Hippocampal formation (tissue), 2 donors: ENCODE results near the gene FLII.

Source experiments
- DNase-seq, 2 donors: peaks; one replicate each; lab custom pipeline; 2025; lab: John Stamatoyannopoulos, UW

The FLII gene

DNA sequence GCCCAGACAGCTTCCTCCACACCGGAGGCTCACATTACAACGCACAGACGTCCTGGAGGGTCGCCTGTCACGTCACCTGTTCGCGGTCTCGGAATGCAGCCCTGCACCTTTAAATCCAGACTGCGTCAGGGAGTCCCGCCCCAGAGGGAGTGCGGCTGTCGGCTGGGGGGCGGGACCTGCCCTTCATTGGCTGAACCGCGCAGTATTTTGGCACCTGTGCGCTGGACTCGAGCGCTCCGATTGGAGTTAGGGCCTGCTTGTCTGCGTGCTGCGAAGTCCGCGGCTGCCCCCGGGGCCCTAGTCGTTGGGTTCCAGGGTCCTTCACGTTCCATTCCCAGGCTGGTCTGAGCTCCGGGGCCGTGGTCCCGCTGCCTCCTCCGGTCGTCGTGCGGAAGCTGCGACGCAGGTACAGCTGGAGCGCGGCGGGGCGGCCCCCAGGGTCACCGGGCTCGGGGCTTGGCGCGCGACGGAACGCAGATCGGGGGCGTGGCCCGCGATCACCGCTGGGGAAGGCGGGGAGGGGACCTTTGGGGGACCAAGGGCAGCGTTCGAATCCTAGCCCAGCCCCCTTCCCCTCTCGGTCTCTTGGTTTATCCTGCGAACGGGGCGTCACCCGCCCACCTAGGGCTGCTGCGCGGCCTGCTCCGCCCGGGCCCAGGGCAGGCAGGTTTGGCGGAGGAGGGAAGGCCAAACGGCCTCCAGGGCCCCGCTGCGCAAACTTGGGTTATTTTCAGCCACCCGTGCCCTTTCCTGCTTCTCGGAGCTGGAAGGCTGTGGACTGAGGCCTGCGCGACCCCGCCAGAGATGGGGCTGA, 2.0 kb upstream of the FLII start, which contains the start of gene MIEF2:
TSS of gene MIEF2 (plus strand) at position 331 of the 814 bp plus-strand sequence. CDS start 2,059 bp downstream, outside the sequence.
- peak; percentile 93 to 94 for DNase-seq

DNA sequence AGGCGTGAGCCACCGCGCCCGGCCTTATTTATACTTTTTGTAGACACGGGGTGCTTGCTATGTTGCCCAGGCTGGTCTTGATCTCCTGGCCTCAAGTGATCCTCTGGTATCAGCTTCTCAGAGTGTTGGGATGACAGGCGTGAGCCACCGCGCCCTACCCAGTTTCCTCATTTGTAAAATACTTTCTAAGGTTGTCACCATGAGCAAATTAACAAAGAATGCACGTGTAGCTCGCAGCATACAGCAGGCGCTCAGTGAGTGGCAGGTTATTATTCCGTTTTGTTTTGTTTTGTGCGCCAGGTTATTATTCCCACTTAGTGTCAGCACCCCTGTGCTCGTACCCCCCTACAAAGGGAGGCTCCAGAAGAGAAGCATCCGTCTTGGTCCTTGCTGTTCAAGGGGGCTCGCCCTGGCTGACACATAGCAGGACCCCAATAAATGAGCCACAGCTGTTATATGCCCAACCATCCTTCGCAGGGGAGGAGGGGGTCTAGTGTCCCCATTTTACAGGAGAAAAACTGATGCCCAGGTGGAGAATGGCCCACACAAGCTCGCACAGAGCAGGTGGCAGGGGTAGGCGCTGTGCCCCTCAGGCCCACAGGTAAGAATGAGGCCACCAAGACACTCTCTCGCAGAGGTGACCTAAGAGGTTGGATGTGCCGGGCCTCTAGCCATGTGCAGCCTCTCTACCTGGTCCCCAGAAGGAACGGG, 1.2 kb upstream of the FLII start:
- no peak for DNase-seq

DNA sequence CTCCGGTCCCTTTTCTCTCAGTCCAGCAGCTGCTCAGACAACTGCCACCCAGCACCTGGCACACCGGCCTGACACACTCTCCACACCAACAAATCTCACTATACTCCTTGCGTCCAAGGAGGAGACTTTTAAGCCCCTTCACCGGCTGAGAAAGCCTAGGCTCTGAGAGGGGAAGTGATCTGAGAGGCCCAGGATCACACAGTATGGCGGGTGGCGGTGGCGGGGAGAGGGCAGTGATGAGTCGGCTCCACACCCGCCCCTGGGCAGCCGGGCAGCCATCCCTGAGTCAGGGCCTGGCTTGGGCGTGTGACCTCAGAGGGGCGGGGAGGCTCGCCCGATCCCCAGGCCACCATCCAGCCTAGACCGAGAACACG, 569 bp downstream of the FLII start:
- peak; percentile 40 to 51 for DNase-seq

DNA sequence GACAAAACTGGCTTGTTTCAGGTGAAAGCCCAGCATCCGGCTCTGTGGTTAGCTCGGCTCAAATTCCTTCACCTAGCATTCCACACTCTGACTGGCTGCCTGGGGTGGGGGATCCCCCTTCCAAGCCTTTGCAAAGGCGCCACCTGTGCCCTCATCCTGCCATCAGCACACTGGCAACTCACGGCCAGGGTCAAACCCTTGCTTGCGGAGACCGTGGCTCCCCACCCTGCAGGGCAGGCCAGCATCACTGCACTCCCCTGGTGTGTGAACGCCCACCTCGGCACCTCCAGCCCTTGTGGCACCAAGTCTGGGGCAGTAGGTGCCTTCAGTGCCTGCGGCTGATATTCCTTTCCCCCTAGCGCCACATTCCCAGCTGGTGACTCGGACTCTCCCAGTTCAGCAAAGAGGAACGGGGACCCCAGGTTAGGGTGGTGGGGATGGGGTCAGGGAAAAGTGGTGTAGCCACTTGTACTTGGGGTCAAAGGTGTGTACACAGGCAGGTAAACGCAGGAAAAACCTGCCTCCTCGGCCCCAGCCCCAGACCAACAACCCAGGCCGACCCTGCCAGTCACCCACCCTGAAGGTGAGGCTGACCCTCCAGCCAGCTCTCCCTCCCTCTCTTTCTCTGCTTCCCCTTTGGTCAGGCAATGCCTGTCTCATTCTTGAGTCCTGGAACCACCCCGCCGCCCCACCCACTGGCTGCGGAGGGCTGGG, 1.1 kb downstream of the FLII start:
- no peak for DNase-seq

DNA sequence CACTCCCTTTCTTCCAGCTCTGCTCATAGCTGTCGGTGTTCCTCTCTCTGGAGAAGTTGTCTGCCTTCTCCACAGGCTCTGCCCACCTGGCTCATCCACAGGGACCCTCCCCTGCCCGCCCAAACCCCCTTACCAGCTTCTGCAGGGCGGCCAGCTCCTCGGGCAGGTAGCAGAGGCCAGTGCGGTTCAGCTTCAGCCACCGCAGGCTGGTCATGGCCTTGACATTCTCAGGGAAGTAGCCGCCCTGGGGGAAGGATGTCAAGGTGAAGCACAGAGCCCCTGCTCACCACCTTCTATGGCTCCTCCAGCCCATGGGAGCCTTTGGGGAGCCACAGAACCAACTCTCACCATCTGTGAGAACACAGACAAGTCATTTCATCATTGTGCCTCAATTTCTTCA, 1.8 kb downstream of the FLII start:
- no peak for DNase-seq

DNA sequence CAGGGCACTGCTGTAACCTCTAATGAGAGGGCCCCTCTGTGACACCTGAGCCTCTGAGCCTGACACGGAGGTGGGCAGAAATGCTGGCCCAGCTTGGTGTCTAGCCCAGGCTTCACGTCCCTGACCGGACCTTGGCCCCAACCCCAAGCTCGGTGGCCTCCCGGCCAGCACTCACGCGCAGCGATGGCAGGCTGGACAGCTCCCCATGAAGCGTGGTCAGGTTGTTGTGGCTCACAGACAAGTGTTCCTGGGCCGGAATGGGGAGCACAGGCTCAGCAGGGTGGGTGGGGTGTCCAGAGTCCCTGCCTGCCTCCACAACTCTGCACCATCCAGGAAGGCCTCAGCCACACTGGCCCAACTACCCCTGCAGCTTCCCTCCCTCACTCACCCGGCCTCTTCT, 2.2 kb downstream of the FLII start:
- no peak for DNase-seq

DNA sequence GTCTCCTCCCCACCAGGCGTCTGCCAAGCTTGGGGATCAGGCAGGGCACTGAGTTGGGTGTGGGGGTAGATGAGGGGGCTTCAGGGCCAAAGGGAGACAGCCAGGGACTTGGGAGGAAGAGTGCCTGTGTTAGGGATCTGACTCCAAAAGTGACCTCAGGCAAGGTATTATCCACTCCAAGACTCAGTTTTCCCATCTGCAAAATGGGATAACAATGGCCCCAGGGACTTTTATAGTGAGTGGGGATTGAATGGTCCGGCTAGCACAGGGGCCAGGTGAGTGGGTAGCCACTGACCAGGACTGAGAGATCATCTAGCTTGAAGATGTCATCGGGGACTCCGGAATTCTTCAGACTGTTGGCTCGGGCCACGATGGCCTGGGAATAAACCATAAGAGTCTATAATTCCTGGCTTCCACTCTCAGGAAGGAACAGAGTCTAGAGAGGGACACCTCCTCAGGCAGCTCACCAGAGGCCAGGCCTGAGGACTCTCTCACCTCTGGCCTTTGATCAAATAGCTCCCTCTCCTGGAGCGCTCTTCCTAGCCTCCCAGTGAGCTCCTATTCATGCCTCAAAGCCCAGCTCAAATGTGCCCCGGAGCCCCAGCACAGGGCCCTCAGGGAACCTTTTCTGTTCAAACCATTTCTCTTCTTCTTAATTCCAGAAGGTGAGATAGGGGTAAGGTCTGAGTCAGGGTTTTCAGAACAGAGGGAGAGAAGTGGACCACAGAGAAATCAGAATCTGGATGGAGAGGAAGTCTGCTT, 3.5 kb downstream of the FLII start:
- no peak for DNase-seq

DNA sequence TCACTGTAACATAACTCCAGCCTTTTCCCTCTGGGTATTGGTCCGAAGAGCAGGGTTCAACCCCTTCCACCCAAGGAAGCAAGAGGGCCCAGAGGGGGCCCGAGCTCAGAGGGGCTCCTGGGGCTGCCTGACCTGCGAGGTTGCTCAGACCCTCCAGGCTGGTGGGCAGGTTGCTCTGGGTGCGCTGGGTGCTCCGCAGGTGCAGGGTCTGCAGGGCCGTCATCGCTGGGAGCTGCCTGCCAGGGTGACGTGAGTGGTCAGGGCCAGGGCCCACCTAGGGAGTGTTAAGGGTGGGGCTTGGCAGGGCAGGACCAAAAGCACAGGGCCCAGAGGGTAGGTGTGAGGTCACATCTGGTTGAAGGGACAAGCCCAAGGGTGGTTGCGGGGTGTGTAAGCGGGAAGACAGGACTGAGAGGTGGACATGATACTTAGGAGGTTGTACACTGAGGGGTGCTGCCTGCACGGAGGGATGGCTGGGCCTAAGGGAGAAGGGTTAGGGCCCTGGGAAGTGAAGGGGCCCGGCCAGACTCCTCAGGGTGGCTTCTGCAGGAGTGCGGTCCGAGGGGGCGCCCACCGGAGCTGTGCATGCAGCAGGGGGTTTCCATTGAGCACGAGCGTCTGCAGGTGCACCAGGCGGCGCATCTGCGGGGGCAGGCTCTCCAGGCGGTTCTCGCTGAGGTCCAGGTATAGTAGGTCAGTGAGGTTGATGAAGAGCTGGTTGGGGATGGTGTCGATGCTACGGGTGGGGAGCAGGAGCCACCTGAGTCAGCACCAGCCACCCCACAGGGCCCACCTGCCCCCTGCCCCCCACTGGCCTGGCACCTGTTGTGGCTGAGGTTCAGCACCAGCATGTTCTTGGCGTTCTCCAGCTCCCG, 4.4 kb downstream of the FLII start:
- DNase-seq = no peak

DNA sequence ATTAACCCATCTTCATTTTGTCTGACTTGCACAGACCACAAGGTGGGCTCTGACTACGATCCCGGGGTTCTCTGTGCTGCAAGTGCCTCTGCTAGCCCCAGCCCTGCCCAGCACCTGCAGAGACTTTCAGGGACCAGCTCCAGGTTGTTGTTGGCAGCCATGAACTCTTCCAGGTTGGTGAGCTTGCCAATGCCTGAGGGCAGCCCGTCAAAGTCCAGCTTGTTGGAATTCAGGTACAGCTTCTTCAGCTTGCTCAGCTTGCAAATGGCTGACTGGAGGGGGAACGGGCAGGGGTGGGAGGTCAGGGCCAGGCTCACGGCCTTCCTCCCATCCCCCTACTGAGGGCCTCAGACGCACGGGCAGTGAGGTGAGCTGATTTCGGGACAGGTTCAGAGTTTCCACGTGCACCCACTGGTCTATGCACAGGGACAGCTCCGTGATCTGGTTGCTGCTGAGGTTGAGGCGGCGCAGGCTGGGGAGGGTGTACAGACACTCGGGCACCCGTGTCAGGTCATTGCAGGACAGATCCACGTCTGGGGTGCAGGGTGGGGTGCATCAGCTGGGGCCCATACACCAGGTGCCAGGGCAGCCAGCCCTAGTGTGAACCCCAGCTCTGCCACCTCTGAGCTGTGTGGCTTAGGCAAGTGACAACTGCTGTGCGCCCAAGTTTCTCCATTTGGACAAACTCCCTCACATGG, 5.2 kb downstream of the FLII start:
- no peak for DNase-seq

DNA sequence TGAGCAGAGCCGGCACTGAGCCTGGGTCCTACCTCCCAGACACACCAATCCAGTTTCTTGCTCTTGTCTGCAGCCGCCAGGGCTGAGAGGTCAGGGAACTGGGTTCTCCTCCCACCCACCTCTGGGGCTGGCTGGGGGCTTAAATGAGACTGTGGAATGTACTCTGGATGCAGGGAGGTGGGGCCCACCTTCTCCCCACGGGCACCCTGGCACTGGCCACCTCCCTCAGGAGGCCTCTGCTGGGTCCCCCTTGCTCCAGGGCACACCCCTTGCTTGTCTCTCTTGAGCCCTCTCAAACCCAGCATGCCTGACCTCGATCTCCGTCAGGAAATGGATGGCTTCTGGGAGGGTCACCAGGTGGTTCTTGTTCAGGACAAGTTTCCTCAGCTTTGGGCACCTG, 6.4 kb downstream of the FLII start:
- no peak for DNase-seq

DNA sequence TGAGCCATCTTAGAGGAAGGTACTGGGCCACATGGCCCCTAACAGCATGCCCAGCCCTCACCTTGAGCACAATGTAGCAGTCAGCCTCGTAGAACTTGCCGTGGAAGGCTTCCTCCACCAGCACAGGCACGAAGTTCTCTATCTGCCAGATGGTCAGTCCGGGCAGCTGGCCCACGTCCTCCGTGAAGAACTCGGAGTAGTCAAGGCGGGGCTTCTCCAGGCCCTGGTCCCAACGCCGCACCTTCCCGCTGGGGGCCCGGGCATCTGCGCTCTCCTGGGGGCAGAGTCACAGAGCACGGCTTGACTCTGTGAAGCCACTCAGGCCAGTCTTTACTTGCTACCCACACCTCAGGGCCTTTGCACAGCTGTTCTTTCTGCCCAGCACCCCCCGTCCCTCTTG, 7.3 kb downstream of the FLII start:
- no peak for DNase-seq

DNA sequence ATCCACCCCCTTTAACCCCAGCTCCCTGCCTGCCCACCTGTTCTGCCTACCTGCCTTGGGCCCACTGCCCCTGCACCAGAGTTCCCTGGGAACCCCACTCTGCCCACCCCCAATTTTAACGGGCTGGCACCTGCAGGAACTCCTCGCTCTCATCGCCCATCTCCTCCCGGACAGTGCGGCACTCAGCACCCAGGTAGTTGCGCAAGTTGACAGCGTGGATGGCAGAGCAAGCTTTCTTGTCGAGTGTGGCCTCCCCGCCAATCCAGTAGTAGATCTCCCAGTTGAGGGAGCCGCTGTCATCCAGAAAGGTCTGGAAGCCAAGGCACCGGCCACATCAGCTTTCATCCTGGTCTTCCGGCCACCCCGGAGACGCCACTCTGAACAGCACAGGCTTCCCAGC, 7.8 kb downstream of the FLII start:
- DNase-seq = no peak

DNA sequence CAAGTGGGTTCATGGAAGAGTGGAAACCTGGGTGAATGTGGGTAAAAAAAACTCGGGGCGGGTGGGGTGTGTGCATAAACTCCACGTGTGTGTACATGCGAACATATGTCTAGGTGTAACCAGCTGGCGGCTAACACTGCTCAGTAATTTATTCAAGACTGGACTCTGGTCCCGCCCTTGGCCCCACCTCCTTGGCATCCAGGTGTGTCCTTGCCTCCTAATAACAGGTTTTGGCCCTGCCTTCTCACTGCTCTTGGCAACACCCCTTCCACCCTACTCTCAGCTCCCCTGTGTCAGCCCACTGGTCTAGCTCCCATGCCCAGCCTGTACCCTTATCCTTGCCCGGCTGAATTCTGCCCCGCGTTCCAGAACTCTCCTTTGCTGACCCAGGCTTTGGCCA, 8.3 kb downstream of the FLII start:
- DNase-seq = no peak

DNA sequence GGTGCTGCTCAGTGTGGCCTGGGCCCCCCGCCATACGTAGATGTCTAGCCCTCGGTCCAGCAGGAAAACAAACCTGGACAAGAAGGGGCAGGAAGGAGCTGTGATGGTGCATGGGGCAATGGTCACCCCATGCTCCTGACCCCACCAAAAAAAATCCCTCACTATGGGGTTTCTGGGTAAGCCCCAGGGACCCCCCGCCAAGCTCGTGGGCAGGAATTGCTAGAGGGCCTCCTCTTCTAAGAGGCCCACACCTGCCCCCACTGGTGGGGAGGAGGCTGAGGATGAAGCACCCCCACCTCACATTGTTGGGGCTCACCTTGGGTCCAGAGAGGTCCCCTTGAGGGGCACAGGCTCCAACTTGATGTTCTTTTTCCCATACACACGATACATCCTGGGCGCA, 9.7 kb downstream of the FLII start:
- no peak for DNase-seq

DNA sequence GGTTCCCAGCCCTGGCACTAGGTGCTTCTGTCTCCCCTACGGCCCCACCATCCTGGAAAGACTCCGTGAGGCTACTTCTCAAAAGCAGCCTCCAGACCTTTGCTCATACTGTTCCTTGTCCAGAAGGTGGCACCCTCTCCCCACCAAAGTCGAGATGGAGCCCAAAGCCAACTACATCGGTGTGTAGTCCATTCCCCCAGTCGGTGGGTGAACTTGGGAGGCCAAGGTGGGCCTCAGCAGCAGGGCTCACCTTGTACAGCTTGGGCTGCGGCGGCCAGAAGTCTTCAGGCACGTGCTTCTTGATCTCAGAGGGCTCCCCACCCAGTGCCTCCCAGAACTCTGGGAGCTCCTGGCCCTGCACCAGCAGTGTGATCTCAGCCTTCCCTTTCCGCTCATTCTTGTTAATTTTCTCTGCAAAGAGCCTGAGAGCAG, 10.2 kb downstream of the FLII start:
- DNase-seq = peak; percentile 41 to 52

DNA sequence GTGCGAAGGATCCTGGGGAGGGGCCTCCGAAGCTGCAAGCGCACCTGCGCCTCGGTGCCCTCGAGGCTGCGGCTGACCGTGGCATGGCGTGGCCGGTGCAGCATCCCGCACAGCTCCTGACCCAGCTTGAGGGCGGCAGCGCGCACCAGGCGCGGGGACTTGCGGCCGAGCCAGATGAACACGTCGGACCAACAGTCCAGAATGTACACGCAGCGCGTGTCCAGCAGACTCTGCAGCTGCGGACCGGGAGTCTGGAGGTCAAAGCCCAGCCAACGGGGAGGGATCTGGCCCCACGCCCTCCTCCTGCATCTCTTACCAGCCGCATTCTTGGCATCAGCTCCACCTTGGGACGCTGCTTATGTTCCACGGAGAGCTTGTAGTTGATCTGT, 10.9 kb downstream of the FLII start:
- DNase-seq = peak in 1 of 2 donors; percentile 37

DNA sequence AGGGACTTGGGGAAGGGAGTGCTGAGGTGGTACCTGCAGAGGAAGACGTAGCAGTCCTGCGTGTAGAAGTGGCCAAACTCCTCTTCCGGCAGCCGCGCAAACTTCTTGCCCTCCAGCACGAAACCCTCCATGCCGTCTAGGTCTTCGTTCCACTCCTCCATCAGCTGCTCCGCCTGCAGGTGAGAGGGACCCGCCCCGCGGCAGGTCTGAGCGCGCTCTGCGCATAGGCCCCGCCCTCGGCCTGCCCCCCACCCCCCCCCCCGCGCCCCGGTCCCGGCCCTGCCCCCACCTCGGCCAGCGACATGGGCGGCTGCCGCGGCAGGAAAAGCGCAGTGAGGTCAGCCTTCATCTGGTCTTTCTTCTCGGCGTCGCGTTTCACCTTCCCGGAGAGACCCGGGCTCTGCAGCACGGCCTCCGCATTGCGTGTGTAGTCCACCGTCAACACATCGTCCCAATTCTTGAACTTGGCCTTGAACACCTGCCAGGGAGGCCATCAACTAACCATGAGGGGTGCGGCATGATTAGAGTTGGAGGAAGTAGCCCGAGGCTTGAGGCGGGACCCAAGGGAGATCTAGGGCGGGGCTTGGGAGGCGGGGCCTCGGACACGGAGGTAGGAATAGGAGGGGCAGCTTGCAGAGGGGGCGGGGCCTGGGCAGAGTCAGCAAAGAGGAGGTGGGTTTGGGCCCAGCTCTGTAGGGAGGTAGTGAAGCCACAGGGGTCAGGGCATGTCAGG, 11.5 kb downstream of the FLII start:
- DNase-seq = no peak

DNA sequence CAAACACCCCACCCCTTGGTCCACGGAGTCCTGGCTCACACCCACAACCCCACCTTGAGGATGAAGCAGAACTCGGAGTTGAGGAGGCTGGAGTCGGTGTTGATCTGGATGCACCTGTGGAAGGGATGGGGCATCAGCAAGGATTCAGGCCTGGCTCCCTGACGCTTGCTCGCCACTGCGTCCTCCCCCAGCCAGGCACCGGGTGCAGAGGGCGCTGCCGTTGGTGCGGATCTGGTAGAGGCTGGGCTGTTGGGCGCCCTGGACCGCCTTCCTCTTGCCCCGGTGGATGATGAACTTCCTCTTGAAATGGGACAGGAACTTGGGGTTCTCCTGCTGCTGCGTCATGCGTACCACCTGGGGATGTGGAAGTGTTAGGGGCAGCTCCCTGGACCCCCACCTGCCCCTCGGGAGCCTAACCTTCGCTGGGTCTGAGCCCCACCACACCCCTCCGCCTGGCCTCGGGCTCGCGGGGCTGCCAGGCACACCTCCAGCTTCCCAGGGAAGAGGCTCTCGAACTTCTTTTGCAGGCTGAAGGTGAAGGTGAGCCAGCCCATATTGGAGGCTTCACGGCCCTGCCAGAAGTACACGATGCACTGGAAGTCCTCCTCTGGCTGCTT, 12.3 kb downstream of the FLII start:
- DNase-seq = no peak
